ENCODE data around the gene FCGBP.

Gene FCGBP

DNA sequence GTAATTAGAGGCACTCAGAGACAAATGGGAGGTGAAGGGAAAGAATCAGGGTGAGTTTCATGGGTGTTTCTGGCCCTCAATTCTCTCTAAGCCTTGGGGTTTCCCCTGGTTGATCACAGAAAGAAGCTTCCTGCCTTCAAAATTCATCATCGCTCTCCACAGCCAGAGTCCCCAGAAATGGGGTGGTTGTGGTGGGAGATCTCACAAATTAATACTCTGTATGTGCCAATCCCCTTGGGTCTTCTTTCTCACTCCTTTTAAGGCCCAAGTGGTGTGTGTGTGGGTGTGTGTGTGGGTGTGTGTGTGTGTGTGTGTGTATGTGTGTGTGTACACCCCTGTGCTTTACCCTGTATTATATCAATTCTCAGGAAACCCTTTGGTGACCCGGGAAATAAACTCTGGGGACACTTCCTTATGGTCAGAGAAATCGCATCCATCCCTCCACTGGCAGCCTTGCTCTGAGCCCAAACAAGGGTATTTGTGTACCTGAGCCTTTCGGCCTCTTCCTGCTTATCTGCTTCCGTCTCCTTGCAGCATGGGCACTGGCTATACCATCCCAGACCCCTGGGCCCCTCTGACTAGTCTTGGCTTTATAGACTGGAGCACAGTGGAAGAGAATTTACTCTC lies 2.8 kb upstream of the FCGBP start:
- no peak overlapping the region for H2BK5ac ChIP-seq (ENCODE audit: low read length)
- no peak overlapping the region for H3K23ac ChIP-seq (ENCODE audit: low read length)
- H2BK120ac ChIP-seq (ENCODE audit: low read depth, low read length) = no peak overlapping the region
- no peak overlapping the region for H2BK15ac ChIP-seq (replicated peaks; ENCODE audit: low read depth)
- H3K4me2 ChIP-seq (ENCODE audit: low read length) = no peak overlapping the region
- H3K79me2 ChIP-seq (ENCODE audit: control insufficient read depth, insufficient read depth, low read length) = no peaks in the 10 kb centered on the region
- no peaks in the 10 kb centered on the region for H3K36me3 ChIP-seq (ENCODE audit: control insufficient read depth, insufficient read depth, low read length)
- no peaks in the 10 kb centered on the region for H3K27me3 ChIP-seq (ENCODE audit: insufficient read depth, low read length, poor library complexity)
- no CpG with 5 or more reads among the region's 5 CpGs for WGBS (ENCODE audit: extremely low coverage, insufficient coverage, low lambda C conversion rate)
- H3K4me3 ChIP-seq (ENCODE audit: low read length) = no peak overlapping the region
- no peak overlapping the region for H3K4ac ChIP-seq (ENCODE audit: low read depth, low read length)
- no peaks in the 10 kb centered on the region for H3K4me1 ChIP-seq (ENCODE audit: control insufficient read depth, low read depth, low read length)
- H3K79me1 ChIP-seq (ENCODE audit: low read length) = no peaks in the 10 kb centered on the region
- DNase-seq = no peak
- no peak overlapping the region for H3K56ac ChIP-seq (ENCODE audit: low read length)
- H4K8ac ChIP-seq (ENCODE audit: low read depth, low read length) = no peak overlapping the region
- no peak overlapping the region for H3K27ac ChIP-seq (ENCODE audit: low read depth, low read length)
- no peak overlapping the region for H3K18ac ChIP-seq (ENCODE audit: low read length)
- no peak overlapping the region for H4K5ac ChIP-seq (ENCODE audit: low read length)
- H2AK5ac ChIP-seq (ENCODE audit: low read length) = no peak overlapping the region
- no peak overlapping the region for H3K9ac ChIP-seq (ENCODE audit: low read length)

DNA sequence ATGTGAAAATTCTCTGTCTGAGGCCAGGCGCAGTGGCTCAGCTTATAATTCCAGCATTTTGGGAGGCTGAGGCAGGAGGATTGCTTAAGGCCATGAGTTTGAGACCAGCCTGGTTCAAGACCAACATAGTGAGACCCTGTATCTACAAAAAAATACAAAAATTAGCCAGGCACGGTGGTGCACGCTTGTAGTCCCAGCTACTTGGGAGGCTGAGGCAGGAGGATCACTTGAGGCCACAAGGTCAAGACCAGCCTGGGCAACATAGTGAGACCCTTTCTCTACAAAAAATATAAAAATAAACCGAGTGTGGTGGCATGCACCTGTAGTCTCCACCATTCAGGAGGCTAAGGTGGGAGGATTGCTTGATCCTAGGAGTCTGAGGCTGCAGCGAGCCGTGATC lies 2.2 kb upstream of the FCGBP start:
- DNase-seq = no peak
- Histone ChIP-seq H3K23ac (ENCODE audit: low read length) (no peak overlapping the region), H3K27me3 (ENCODE audit: insufficient read depth, low read length, poor library complexity) (no peaks in the 10 kb centered on the region), H2BK120ac (ENCODE audit: low read depth, low read length) (no peak overlapping the region), H3K4me2 (ENCODE audit: low read length) (no peak overlapping the region), H3K18ac (ENCODE audit: low read length) (no peak overlapping the region), H2BK15ac (replicated peaks; ENCODE audit: low read depth) (no peak overlapping the region), H2AK5ac (ENCODE audit: low read length) (no peak overlapping the region), H3K9ac (ENCODE audit: low read length) (no peak overlapping the region), H3K27ac (ENCODE audit: low read depth, low read length) (no peak overlapping the region), H4K5ac (ENCODE audit: low read length) (no peak overlapping the region), H3K79me1 (ENCODE audit: low read length) (no peaks in the 10 kb centered on the region), H3K56ac (ENCODE audit: low read length) (no peak overlapping the region), H4K8ac (ENCODE audit: low read depth, low read length) (no peak overlapping the region), H3K36me3 (ENCODE audit: control insufficient read depth, insufficient read depth, low read length) (no peaks in the 10 kb centered on the region), H3K4ac (ENCODE audit: low read depth, low read length) (no peak overlapping the region), H3K4me3 (ENCODE audit: low read length) (no peak overlapping the region), H2BK5ac (ENCODE audit: low read length) (no peak overlapping the region), H3K79me2 (ENCODE audit: control insufficient read depth, insufficient read depth, low read length) (no peaks in the 10 kb centered on the region), H3K4me1 (ENCODE audit: control insufficient read depth, low read depth, low read length) (no peaks in the 10 kb centered on the region)
- no CpG with 5 or more reads among the region's 6 CpGs for WGBS (ENCODE audit: extremely low coverage, insufficient coverage, low lambda C conversion rate)

DNA sequence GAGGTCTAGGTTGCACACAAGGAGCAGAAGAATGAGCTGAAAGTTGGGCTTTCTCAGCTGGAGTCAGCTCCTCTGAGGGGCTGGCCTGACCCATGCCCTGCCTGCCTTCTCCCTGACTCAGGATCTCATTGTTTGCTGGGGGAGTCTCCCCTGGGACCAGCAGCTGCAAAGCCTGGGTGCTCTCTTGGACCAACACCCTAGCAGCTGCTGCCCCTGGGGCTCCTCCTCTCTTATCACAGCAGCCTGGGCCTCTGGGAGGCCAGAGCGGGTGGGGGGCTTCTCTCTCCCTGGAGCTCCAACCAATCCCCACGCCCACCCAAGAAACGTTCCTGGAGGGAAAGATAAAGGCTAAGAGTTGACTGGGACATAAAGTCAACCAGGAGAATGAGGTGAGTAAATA lies 1.6 kb upstream of the FCGBP start:
- no peak overlapping the region for H3K18ac ChIP-seq (ENCODE audit: low read length)
- H3K27me3 ChIP-seq (ENCODE audit: insufficient read depth, low read length, poor library complexity) = no peaks in the 10 kb centered on the region
- WGBS (ENCODE audit: extremely low coverage, insufficient coverage, low lambda C conversion rate) = no CpG with 5 or more reads among the region's 3 CpGs
- no peak overlapping the region for H3K4ac ChIP-seq (ENCODE audit: low read depth, low read length)
- no peak overlapping the region for H2BK5ac ChIP-seq (ENCODE audit: low read length)
- no peaks in the 10 kb centered on the region for H3K79me1 ChIP-seq (ENCODE audit: low read length)
- H3K4me1 ChIP-seq (ENCODE audit: control insufficient read depth, low read depth, low read length) = no peaks in the 10 kb centered on the region
- no peak overlapping the region for H3K27ac ChIP-seq (ENCODE audit: low read depth, low read length)
- H4K8ac ChIP-seq (ENCODE audit: low read depth, low read length) = no peak overlapping the region
- H2AK5ac ChIP-seq (ENCODE audit: low read length) = no peak overlapping the region
- H3K4me2 ChIP-seq (ENCODE audit: low read length) = no peak overlapping the region
- no peak overlapping the region for H3K4me3 ChIP-seq (ENCODE audit: low read length)
- no peak overlapping the region for H2BK15ac ChIP-seq (replicated peaks; ENCODE audit: low read depth)
- H3K79me2 ChIP-seq (ENCODE audit: control insufficient read depth, insufficient read depth, low read length) = no peaks in the 10 kb centered on the region
- H3K23ac ChIP-seq (ENCODE audit: low read length) = no peak overlapping the region
- no peak overlapping the region for H2BK120ac ChIP-seq (ENCODE audit: low read depth, low read length)
- H3K56ac ChIP-seq (ENCODE audit: low read length) = no peak overlapping the region
- H3K9ac ChIP-seq (ENCODE audit: low read length) = no peak overlapping the region
- H3K36me3 ChIP-seq (ENCODE audit: control insufficient read depth, insufficient read depth, low read length) = no peaks in the 10 kb centered on the region
- H4K5ac ChIP-seq (ENCODE audit: low read length) = no peak overlapping the region
- DNase-seq = no peak

DNA sequence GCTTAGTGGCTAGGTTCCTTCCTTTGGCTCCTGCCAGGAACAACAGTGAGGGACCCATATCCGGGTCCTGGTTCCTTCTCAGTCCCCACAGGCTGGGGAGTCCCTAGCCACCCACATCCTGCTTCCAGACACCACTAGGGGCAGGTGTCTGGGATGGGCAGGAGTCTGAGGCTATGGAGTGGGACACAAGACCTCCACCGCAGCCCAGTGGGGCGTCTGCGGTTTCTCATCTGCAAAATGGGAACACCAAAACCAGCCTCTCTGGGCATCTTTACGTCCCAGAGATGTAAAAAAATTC lies 879 bp upstream of the FCGBP start:
- H4K8ac ChIP-seq (ENCODE audit: low read depth, low read length) = no peak overlapping the region
- no peak overlapping the region for H3K4me2 ChIP-seq (ENCODE audit: low read length)
- no CpG with 5 or more reads among the region's 5 CpGs for WGBS (ENCODE audit: extremely low coverage, insufficient coverage, low lambda C conversion rate)
- no peaks in the 10 kb centered on the region for H3K4me1 ChIP-seq (ENCODE audit: control insufficient read depth, low read depth, low read length)
- H2AK5ac ChIP-seq (ENCODE audit: low read length) = no peak overlapping the region
- no peak overlapping the region for H3K4ac ChIP-seq (ENCODE audit: low read depth, low read length)
- no peak overlapping the region for H2BK120ac ChIP-seq (ENCODE audit: low read depth, low read length)
- no peak overlapping the region for H3K56ac ChIP-seq (ENCODE audit: low read length)
- H3K23ac ChIP-seq (ENCODE audit: low read length) = no peak overlapping the region
- no peak overlapping the region for H3K4me3 ChIP-seq (ENCODE audit: low read length)
- H2BK5ac ChIP-seq (ENCODE audit: low read length) = no peak overlapping the region
- H3K27me3 ChIP-seq (ENCODE audit: insufficient read depth, low read length, poor library complexity) = no peaks in the 10 kb centered on the region
- no peak for DNase-seq
- no peak overlapping the region for H3K27ac ChIP-seq (ENCODE audit: low read depth, low read length)
- no peaks in the 10 kb centered on the region for H3K79me2 ChIP-seq (ENCODE audit: control insufficient read depth, insufficient read depth, low read length)
- H3K36me3 ChIP-seq (ENCODE audit: control insufficient read depth, insufficient read depth, low read length) = no peaks in the 10 kb centered on the region
- H2BK15ac ChIP-seq (replicated peaks; ENCODE audit: low read depth) = no peak overlapping the region
- H3K9ac ChIP-seq (ENCODE audit: low read length) = no peak overlapping the region
- no peaks in the 10 kb centered on the region for H3K79me1 ChIP-seq (ENCODE audit: low read length)
- no peak overlapping the region for H3K18ac ChIP-seq (ENCODE audit: low read length)
- no peak overlapping the region for H4K5ac ChIP-seq (ENCODE audit: low read length)

DNA sequence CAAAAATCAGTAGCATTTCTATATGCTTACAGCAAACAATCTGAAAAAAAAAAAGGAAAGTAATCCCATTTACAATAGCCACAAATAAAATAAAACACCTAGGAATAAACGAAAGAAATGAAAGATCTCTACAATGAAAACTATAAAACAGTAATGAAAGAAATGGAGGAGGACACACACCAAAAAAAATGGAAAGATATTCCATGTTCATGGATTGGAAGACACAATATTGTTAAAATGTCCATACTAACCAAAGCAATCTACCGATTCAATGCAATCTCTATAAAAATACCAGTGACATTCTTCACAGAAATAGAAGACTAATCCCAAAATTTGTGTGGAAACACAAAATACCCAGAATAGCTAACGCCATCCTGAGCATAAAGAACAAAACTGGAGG lies 4.7 kb downstream of the FCGBP start:
- Histone ChIP-seq H3K4ac (ENCODE audit: low read depth, low read length) (no peak overlapping the region), H2BK5ac (ENCODE audit: low read length) (no peak overlapping the region), H3K4me3 (ENCODE audit: low read length) (no peak overlapping the region), H3K27ac (ENCODE audit: low read depth, low read length) (no peak overlapping the region), H3K4me1 (ENCODE audit: control insufficient read depth, low read depth, low read length) (no peaks in the 10 kb centered on the region), H3K9ac (ENCODE audit: low read length) (no peak overlapping the region), H2BK120ac (ENCODE audit: low read depth, low read length) (no peak overlapping the region), H3K23ac (ENCODE audit: low read length) (no peak overlapping the region), H3K36me3 (ENCODE audit: control insufficient read depth, insufficient read depth, low read length) (no peaks in the 10 kb centered on the region), H3K18ac (ENCODE audit: low read length) (no peak overlapping the region), H4K5ac (ENCODE audit: low read length) (no peak overlapping the region), H2AK5ac (ENCODE audit: low read length) (no peak overlapping the region), H4K8ac (ENCODE audit: low read depth, low read length) (no peak overlapping the region), H3K27me3 (ENCODE audit: insufficient read depth, low read length, poor library complexity) (no peaks in the 10 kb centered on the region), H3K79me1 (ENCODE audit: low read length) (no peaks in the 10 kb centered on the region), H2BK15ac (replicated peaks; ENCODE audit: low read depth) (no peak overlapping the region), H3K4me2 (ENCODE audit: low read length) (no peak overlapping the region), H3K79me2 (ENCODE audit: control insufficient read depth, insufficient read depth, low read length) (no peaks in the 10 kb centered on the region), H3K56ac (ENCODE audit: low read length) (no peak overlapping the region)
- no CpG with 5 or more reads among the region's 3 CpGs for WGBS (ENCODE audit: extremely low coverage, insufficient coverage, low lambda C conversion rate)
- DNase-seq = no peak

DNA sequence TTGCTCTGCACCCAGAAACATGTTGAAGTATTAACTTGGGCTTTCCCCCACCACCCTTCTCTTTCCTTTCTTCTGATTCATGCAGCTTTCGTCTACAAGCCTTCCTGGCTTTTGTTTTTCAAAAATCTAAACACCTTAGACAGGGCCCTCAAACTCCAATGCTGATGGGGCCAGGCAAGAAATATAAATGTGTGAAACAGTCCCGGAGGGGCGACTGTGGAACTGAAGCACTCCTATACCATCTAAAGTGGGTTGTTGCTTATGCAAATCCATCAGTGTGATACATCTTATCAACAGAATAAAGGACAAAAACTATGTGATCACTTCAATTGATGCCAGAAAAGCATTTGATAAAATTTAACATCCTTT lies 6.1 kb downstream of the FCGBP start:
- Histone ChIP-seq H3K27me3 (ENCODE audit: insufficient read depth, low read length, poor library complexity) (no peaks in the 10 kb centered on the region), H2BK120ac (ENCODE audit: low read depth, low read length) (no peak overlapping the region), H2BK15ac (replicated peaks; ENCODE audit: low read depth) (no peak overlapping the region), H3K4ac (ENCODE audit: low read depth, low read length) (no peak overlapping the region), H3K27ac (ENCODE audit: low read depth, low read length) (no peak overlapping the region), H3K9ac (ENCODE audit: low read length) (no peak overlapping the region), H3K56ac (ENCODE audit: low read length) (no peak overlapping the region), H3K36me3 (ENCODE audit: control insufficient read depth, insufficient read depth, low read length) (no peaks in the 10 kb centered on the region), H3K23ac (ENCODE audit: low read length) (no peak overlapping the region), H3K79me1 (ENCODE audit: low read length) (no peaks in the 10 kb centered on the region), H3K4me1 (ENCODE audit: control insufficient read depth, low read depth, low read length) (no peaks in the 10 kb centered on the region), H2AK5ac (ENCODE audit: low read length) (no peak overlapping the region), H4K5ac (ENCODE audit: low read length) (no peak overlapping the region), H3K79me2 (ENCODE audit: control insufficient read depth, insufficient read depth, low read length) (no peaks in the 10 kb centered on the region), H3K4me3 (ENCODE audit: low read length) (no peak overlapping the region), H2BK5ac (ENCODE audit: low read length) (no peak overlapping the region), H4K8ac (ENCODE audit: low read depth, low read length) (no peak overlapping the region), H3K4me2 (ENCODE audit: low read length) (no peak overlapping the region), H3K18ac (ENCODE audit: low read length) (no peak overlapping the region)
- DNase-seq = no peak
- no CpG with 5 or more reads among the region's 3 CpGs for WGBS (ENCODE audit: extremely low coverage, insufficient coverage, low lambda C conversion rate)

Measured in mesendoderm (in vitro differentiated cells).